ENCODE measurements around the gene FSTL1.

Gene FSTL1

DNA sequence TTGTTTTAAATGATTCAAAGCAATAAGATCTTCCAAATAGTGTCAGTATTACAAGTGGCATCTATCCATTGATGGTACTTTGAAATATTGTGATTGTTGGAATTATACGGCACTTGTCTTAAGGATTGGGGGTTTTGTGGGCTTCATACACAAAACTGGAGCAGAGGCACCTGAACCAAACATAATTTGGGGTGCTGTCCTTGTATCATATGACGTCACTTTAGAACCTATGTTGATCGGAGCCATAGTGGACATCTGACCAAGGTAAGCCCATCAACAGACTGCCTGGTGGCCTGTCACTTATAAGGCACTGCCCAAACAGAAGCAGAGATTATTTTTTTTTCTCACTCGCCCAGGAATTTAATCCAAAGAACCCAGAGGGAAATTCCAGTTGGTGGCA lies 98.8 kb downstream of the FSTL1 start:
- no peak overlapping the region for H3K4me3 ChIP-seq (ENCODE audit: low read depth, low read length)
- DNase-seq (ENCODE audit: low read depth): no peak
- no peak for TF ChIP-seq MYC (IDR thresholded peaks at IDR 0.05; ENCODE audit: low read depth, low read length)
- TF ChIP-seq, protein P1, sequence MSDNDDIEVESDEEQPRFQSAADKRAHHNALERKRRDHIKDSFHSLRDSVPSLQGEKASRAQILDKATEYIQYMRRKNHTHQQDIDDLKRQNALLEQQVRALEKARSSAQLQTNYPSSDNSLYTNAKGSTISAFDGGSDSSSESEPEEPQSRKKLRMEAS (IDR thresholded peaks at IDR 0.05; ENCODE audit: low read depth, low read length): no peak
- no peak for TF ChIP-seq POLR2A (IDR thresholded peaks at IDR 0.05; ENCODE audit: extremely low read depth, insufficient read length)
- TF ChIP-seq, protein P2, sequence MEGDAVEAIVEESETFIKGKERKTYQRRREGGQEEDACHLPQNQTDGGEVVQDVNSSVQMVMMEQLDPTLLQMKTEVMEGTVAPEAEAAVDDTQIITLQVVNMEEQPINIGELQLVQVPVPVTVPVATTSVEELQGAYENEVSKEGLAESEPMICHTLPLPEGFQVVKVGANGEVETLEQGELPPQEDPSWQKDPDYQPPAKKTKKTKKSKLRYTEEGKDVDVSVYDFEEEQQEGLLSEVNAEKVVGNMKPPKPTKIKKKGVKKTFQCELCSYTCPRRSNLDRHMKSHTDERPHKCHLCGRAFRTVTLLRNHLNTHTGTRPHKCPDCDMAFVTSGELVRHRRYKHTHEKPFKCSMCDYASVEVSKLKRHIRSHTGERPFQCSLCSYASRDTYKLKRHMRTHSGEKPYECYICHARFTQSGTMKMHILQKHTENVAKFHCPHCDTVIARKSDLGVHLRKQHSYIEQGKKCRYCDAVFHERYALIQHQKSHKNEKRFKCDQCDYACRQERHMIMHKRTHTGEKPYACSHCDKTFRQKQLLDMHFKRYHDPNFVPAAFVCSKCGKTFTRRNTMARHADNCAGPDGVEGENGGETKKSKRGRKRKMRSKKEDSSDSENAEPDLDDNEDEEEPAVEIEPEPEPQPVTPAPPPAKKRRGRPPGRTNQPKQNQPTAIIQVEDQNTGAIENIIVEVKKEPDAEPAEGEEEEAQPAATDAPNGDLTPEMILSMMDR (IDR thresholded peaks at IDR 0.05; ENCODE audit: low read depth, low read length): no peak

DNA sequence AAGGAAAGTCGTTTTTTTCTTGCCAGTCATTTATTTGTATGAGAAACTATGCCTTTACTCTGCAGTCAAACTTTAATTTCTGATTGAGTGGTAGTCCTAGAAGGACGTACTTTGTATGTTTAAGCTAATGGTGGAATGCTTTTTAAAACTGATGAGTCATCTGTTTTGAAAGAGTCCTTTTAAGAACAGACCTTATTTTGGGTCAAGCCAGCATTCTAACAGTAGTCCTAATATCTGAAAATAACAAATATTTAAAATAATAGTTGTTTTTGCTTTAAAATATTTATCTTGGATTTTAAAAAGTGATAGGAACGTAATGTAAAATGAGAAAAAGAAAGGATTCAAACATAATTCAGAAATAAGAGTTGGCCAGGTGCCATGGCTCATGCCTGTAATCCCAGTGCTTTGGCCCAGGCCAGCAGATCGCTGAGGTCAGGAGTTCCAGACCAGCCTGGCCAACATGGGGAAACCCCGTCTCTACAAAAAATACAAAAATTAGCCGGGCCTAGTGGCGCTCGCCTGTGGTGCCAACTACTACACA lies 100.3 kb downstream of the FSTL1 start:
- H3K4me3 ChIP-seq (ENCODE audit: low read depth, low read length): peak overlapping the region; percentile 76
- TF ChIP-seq MYC (IDR thresholded peaks at IDR 0.05; ENCODE audit: low read depth, low read length) (no peak), POLR2A (IDR thresholded peaks at IDR 0.05; ENCODE audit: extremely low read depth, insufficient read length) (no peak)
- TF ChIP-seq, protein P1 (IDR thresholded peaks at IDR 0.05; ENCODE audit: low read depth, low read length): no peak
- TF ChIP-seq, protein P2 (IDR thresholded peaks at IDR 0.05; ENCODE audit: low read depth, low read length): no peak
- peak; percentile 46 for DNase-seq (ENCODE audit: low read depth)

DNA sequence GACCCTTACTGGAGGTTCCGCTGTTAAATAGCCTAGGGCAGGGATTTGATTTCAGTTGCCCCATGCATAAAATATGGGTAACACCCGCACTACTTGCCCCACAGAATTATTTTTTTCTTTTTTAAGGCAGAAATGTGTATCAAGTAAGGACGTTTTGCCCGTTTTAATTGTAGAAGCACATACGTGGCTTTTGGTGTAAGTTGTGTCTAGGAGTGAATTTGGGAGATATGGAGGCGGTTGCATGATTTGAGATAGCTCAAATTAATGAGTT lies 101.0 kb downstream of the FSTL1 start:
- no peak for DNase-seq (ENCODE audit: low read depth)
- TF ChIP-seq, protein P1 (IDR thresholded peaks at IDR 0.05; ENCODE audit: low read depth, low read length): no peak
- TF ChIP-seq MYC (IDR thresholded peaks at IDR 0.05; ENCODE audit: low read depth, low read length) (no peak), POLR2A (IDR thresholded peaks at IDR 0.05; ENCODE audit: extremely low read depth, insufficient read length) (no peak)
- TF ChIP-seq, protein P2 (IDR thresholded peaks at IDR 0.05; ENCODE audit: low read depth, low read length): no peak

DNA sequence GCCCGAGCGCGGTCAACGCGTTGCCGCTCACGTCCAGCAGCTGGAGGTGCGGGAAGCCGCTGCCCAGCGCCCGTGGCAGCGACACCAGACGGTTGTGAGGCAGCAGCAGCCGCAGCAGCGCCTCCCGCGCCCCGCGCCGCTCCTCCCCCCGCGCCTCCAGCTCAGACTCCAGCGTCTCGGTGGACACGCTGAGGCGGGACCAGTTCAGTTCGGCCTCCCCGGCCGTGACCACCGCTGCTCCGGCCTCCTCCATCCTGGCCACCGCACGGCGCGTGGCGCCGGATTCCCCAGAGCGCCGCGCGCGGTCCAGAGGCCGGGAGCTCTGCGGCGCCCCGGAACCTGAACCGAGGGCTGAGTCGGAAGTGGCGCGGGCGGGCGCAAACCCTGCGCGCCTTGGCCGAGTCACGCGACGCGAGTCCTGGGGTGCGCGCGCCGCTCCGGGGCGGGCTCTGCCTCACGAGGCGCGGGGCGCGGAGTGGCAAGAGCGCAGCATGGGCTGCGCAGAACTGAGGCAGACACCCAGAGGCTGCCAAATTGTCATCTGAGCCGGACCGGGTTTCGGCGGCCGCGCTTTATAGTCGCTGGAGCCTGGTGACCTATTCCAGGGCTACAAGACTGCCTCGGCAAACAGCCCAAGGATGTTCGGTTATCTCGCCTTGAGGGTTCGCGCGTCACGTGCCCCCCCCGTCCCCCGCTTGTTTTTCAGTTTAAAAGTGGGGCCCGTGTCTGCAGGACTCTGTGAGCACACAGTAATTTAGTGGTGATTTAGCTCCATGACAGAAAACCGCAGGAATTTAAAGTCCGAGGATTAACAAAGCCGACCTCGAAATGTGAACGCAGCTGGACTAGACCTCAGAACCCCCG lies 101.6 kb downstream of the FSTL1 start, which contains the start of gene LRRC58:
Gene LRRC58, minus strand, starts transcription at position 364 of the 864 bp plus-strand sequence. Its CDS starts 111 bp downstream, at position 253.
- peak within 1 kb of the TSS; percentile 97 for H3K4me3 ChIP-seq (ENCODE audit: low read depth, low read length)
- peak; percentile 94 for DNase-seq (ENCODE audit: low read depth)
- TF ChIP-seq POLR2A (IDR thresholded peaks at IDR 0.05; ENCODE audit: extremely low read depth, insufficient read length) (peak; percentile 92), MYC (IDR thresholded peaks at IDR 0.05; ENCODE audit: low read depth, low read length) (peak; percentile 85)
- TF ChIP-seq, protein P1 (IDR thresholded peaks at IDR 0.05; ENCODE audit: low read depth, low read length): peak; percentile 88
- TF ChIP-seq, protein P2 (IDR thresholded peaks at IDR 0.05; ENCODE audit: low read depth, low read length): no peak

More for the DNA sequence above, 101.0 kb downstream of the FSTL1 start:
- peak overlapping the region; percentile 76 for H3K4me3 ChIP-seq (ENCODE audit: low read depth, low read length)

DNA sequence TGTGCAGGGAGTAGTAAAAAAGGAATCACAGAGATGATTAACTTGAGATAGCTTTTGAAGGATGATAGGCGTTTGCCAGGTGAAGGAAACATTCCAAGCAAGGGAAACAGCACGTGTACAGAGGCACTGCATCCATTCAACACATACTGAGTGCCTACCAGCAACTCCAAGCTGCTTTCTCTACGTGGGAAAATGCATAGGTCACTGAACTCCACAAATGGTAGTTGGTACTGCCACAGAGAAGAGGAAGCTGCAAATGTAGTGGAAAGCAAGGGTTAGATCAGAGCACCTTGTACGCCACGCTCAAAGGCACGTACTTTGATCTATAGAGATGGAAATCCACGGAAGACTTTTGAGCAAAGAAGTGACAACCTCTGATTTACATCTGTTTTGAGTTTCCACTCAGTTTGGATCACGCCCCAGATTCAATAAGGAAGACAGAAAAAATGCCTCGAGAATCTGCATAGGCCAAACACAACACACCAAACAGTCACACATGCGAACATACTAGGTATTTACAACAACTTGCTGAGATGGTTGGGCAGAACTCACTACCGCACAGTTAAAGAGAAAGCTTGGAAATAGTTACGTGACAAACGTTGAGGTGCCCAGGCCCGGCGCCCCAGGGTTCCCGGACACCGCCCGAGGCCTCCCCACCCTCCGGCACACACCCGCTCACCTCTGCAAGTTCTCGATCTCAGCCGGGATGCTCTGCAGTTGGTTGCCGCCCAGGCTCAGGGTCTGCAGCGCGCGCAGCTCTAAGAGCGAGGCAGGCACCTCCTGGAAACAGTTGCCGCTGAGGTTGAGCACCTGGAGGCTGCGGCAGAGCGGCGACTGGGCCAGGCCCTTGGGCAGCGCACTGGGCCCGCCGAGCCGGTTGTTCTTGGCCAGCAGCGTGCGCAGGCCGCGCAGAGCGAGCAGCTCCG lies 102.5 kb downstream of the FSTL1 start:
- peak overlapping the region; percentile 97 for H3K4me3 ChIP-seq (ENCODE audit: low read depth, low read length)
- TF ChIP-seq MYC (IDR thresholded peaks at IDR 0.05; ENCODE audit: low read depth, low read length) (no peak), POLR2A (IDR thresholded peaks at IDR 0.05; ENCODE audit: extremely low read depth, insufficient read length) (no peak)
- TF ChIP-seq, protein P2 (IDR thresholded peaks at IDR 0.05; ENCODE audit: low read depth, low read length): no peak
- TF ChIP-seq, protein P1 (IDR thresholded peaks at IDR 0.05; ENCODE audit: low read depth, low read length): no peak
- DNase-seq (ENCODE audit: low read depth): peak; percentile 67
